GM04504 (cell line): ENCODE results near the gene DSTN.

ENCODE experiments used
- DNase-seq: peaks from one replicate; pipeline ENCODE4 v3.0.0-alpha.2; 2012; ENCODE audit warnings: low read depth

The DSTN gene

GRCh38 chr20:17624070-17624469 lies 54.2 kb downstream of the DSTN start:
- DNase-seq, result no peak

GRCh38 chr20:17624551-17625245 lies 54.8 kb downstream of the DSTN start:
- DNase-seq, result no peak

- DNase-seq, result no peak
These were observed 55.6 kb downstream of the DSTN start for GRCh38 chr20:17625246-17626051.

GRCh38 chr20:17626217-17627007 lies 56.5 kb downstream of the DSTN start:
- no peak for DNase-seq

GRCh38 chr20:17627101-17627955 lies 57.5 kb downstream of the DSTN start:
- no peak for DNase-seq

GRCh38 chr20:17628101-17628841 lies 58.4 kb downstream of the DSTN start:
- DNase-seq, result no peak

GRCh38 chr20:17629025-17629424 lies 59.1 kb downstream of the DSTN start:
- DNase-seq, result no peak

GRCh38 chr20:17629678-17630089 lies 59.8 kb downstream of the DSTN start:
- DNase-seq, result no peak

GRCh38 chr20:17630151-17630805 lies 60.4 kb downstream of the DSTN start:
- DNase-seq, result no peak

- no peak for DNase-seq
These were observed 60.9 kb downstream of the DSTN start for GRCh38 chr20:17630806-17631195.

- DNase-seq, result no peak
These were observed 61.9 kb downstream of the DSTN start for GRCh38 chr20:17631576-17632319.

GRCh38 chr20:17633221-17633849 lies 63.5 kb downstream of the DSTN start:
- DNase-seq, result no peak

GRCh38 chr20:17633850-17634500 lies 64.1 kb downstream of the DSTN start:
- DNase-seq, result no peak

GRCh38 chr20:17634661-17635331 lies 64.9 kb downstream of the DSTN start:
- DNase-seq, result no peak

GRCh38 chr20:17635332-17636244 lies 65.7 kb downstream of the DSTN start:
- no peak for DNase-seq

GRCh38 chr20:17636523-17637412 lies 66.9 kb downstream of the DSTN start:
- DNase-seq, result no peak
